Right lobe of liver (tissue), 6 donors: ENCODE data around the gene TSHZ3. TPM values are rescaled to one million over a fixed set of nuclear protein-coding genes. Genes with fewer than 3 reads are reported as not detected.

Source experiments
- ATAC-seq, 4 donors: fragments of 200-7000 bp; cut with Tn5 transposase; one replicate each; pipeline ENCODE4 v1.9.1; 2020; ENCODE audit warnings: mild to moderate bottlenecking in 4 of 4, moderate library complexity in 4 of 4
- DNase-seq, 3 donors: peaks; one replicate each; pipeline ENCODE4 v3.0.0-alpha.2; 2020
- H3K27ac ChIP-seq, 3 donors: fragments of 200-600 bp; one replicate each; pipeline ENCODE4 v1.8.0; 2022
- H3K27me3 ChIP-seq, 2 donors: fragments of 200-600 bp; one replicate each; pipeline ENCODE4 v1.8.0; 2022
- H3K36me3 ChIP-seq, 4 donors: fragments of 200-600 bp; sonication (generic) in 1 of 4; one replicate each; pipeline versions ENCODE4 v1.5.1 to v1.8.0; 2017 to 2022; ENCODE audit warnings: control low read depth in 1 of 4
- H3K4me1 ChIP-seq, 4 donors: fragments of 200-600 bp; sonication (generic) in 1 of 4; one replicate each; pipeline versions ENCODE4 v1.5.1 to v1.8.0; 2017 to 2022; ENCODE audit warnings: control low read depth in 1 of 4
- H3K4me3 ChIP-seq, 3 donors: fragments of 200-600 bp; one replicate each; pipeline ENCODE4 v1.8.0; 2022
- H3K9me3 ChIP-seq, 4 donors: fragments of 200-600 bp; sonication (generic) in 1 of 4; one replicate each; pipeline versions ENCODE4 v1.5.1 to v1.8.0; 2017 to 2022; ENCODE audit warnings: control low read depth in 1 of 4
- CTCF ChIP-seq, 4 donors: fragments of 200-600 bp in 3 of 4; fragments of 450-650 bp in 1 of 4; IDR thresholded peaks; one replicate each; pipeline versions ENCODE4 v1.5.1 to v1.8.0; 2016 to 2022; ENCODE audit warnings: antibody characterized with exemption in 4 of 4, mild to moderate bottlenecking in 2 of 4
- POLR2A ChIP-seq: fragments of 450-650 bp; IDR thresholded peaks from one replicate; pipeline ENCODE4 v1.6.1; 2017; ENCODE audit warnings: antibody characterized with exemption, mild to moderate bottlenecking
- WGBS: methylation state at CpG from one replicate; pipeline ENCODE4 v1.1.6; 2018; ENCODE audit warnings: low coverage, low lambda C conversion rate; ENCODE audit not compliant: insufficient coverage; ENCODE audit errors: missing lambda C conversion rate; 5-methylcytosine and 5-hydroxymethylcytosine counted together
- intact Hi-C, 2 donors: fragments of 100-400 bp; cut with DNase I; formaldehyde crosslinking; loops; one replicate each; pipeline versions ENCODE4 v1.11.2 to v1.14.1; 2022
- total RNA-seq, 6 experiments: library from RNA; depleted of rRNA in 2 of 6; stranded (reverse); fragments of >200 nt in 2 of 6; fragmentation: NEBNext Ultra II Directional in 3 of 6; extraction: Animal tissue kit (Norgen Biotek cat#: 25700) in 3 of 6; gene quantifications; one replicate each; pipeline versions ENCODE4 v1.1.0 to v1.2.4, GENCODE V29; 2016 to 2023
- donor health status: DM: no; HTN: yes; CAD: no.
- donor health status: DM: no; HTN: no; CAD: no.
- donor health status: DM: no; HTN: no; CAD: no.
- donor health status: DM: no; HTN: yes; CAD: no.
- donor health status: DM: no; HTN: yes; CAD: no.

TSHZ3 gene
- total RNA-seq, 6 experiments from 2014 or later = 1.2 to 1.6 (median 1.3) TPM

- Histone ChIP-seq H3K36me3 (no peaks in the 10 kb centered on the region), H3K27me3 (peaks cover 0 to 21% of the 10 kb centered on the region in 2 donors), H3K27ac (peak overlapping the region in 2 of 3 donors; percentile 38 to 68), H3K4me3 (peak overlapping the region; percentile 43 to 74 (median 43)), H3K9me3 (no peaks in the 10 kb centered on the region), H3K4me1 (peaks cover 0 to 16% (median 0%) of the 10 kb centered on the region in 4 donors)
- ATAC-seq (no peak), DNase-seq (no peak)
- no peak for TF ChIP-seq CTCF (IDR thresholded peaks at IDR 0.05)
- TF ChIP-seq POLR2A = no peak
- under 1% methylated on average over 26 of the region's 72 CpGs for WGBS
- intact Hi-C loops = no loop called here
Measured at GRCh38 chr19:31351056-31351854, 2.0 kb upstream of the TSHZ3 start.

GRCh38 chr19:31350693-31351055, 1.4 kb upstream of the TSHZ3 start:
- H3K36me3 ChIP-seq = no peaks in the 10 kb centered on the region
- intact Hi-C loops = no loop called here
- ATAC-seq (peak; percentile 39 to 64 (median 53)), DNase-seq (peak; percentile 55 to 65 (median 57))
- peaks cover 0 to 21% of the 10 kb centered on the region in 2 donors for H3K27me3 ChIP-seq
- peak overlapping the region; percentile 58 to 80 (median 68) for H3K27ac ChIP-seq
- H3K9me3 ChIP-seq = no peaks in the 10 kb centered on the region
- TF ChIP-seq POLR2A (no peak), CTCF (IDR thresholded peaks at IDR 0.05) (no peak)
- peaks cover 0 to 16% (median 0%) of the 10 kb centered on the region in 4 donors for H3K4me1 ChIP-seq
- H3K4me3 ChIP-seq = peak overlapping the region; percentile 61 to 74 (median 63)
- WGBS = 0% methylated on average over 7 of the region's 63 CpGs

- intact Hi-C loops = no loop called here
- Histone ChIP-seq H3K9me3 (no peaks in the 10 kb centered on the region), H3K4me1 (peaks cover 0 to 16% (median 0%) of the 10 kb centered on the region in 4 donors), H3K27ac (peak overlapping the region; percentile 58 to 80 (median 68)), H3K4me3 (peak overlapping the region; percentile 61 to 74 (median 63)), H3K27me3 (peaks cover 0 to 21% of the 10 kb centered on the region in 2 donors), H3K36me3 (no peaks in the 10 kb centered on the region)
- ATAC-seq (peak in 3 of 4 donors; percentile 14 to 32 (median 17)), DNase-seq (peak in 1 of 3 donors; percentile 37)
- no CpG with 5 or more reads among the region's 61 CpGs for WGBS
- TF ChIP-seq CTCF (IDR thresholded peaks at IDR 0.05) (no peak), POLR2A (no peak)
Measured at GRCh38 chr19:31350033-31350692, 927 bp upstream of the TSHZ3 start.

GRCh38 chr19:31348481-31349159, 616 bp downstream of the TSHZ3 start:
- H3K4me1 ChIP-seq = peaks cover 0 to 16% (median 0%) of the 10 kb centered on the region in 4 donors

More at GRCh38 chr19:31348481-31349159, 616 bp downstream of the TSHZ3 start:
- Histone ChIP-seq H3K4me3 (peak overlapping the region; percentile 47 to 74 (median 61)), H3K27me3 (peaks cover 0 to 18% of the 10 kb centered on the region in 2 donors), H3K9me3 (no peaks in the 10 kb centered on the region), H3K36me3 (no peaks in the 10 kb centered on the region), H3K27ac (peak overlapping the region in 2 of 3 donors; percentile 43 to 53)
- 2% methylated on average over 32 of the region's 61 CpGs for WGBS
- intact Hi-C loops = no loop called here
- DNase-seq (no peak), ATAC-seq (peak in 2 of 4 donors; percentile 7 to 8)
- TF ChIP-seq POLR2A = no peak
- TF ChIP-seq CTCF (IDR thresholded peaks at IDR 0.05) = no peak
